HG02759 (cell line): ENCODE measurements around the gene TPRG1L.

Experiments
- ATAC-seq: cut with Tn5 transposase; IDR thresholded peaks from one replicate; pipeline ENCODE4 v1.9.1; 2021; ENCODE audit warnings: mild to moderate bottlenecking, moderate library complexity; ENCODE audit not compliant: unreplicated experiment

Gene TPRG1L

DNA sequence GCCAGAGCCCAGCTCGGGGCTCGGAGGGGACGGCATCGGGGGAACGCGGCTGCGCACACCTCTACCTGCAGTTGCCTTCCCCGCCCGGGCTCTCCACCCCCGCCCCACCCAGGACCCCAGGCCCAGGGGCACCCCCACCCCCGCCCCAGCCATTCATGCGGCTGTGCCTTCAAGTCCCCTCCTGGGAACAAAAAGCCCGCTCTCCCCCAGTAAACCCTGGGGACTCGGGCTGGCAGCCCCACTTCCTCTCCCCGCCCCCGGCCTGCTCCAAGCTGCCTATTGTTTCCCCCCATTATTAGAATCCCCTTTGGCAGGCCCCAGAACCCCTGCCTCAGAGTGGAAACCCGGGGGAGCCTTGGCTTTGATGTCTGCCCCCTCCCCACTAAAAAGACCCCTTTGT lies 31.5 kb upstream of the TPRG1L start:
- ATAC-seq = no peak

DNA sequence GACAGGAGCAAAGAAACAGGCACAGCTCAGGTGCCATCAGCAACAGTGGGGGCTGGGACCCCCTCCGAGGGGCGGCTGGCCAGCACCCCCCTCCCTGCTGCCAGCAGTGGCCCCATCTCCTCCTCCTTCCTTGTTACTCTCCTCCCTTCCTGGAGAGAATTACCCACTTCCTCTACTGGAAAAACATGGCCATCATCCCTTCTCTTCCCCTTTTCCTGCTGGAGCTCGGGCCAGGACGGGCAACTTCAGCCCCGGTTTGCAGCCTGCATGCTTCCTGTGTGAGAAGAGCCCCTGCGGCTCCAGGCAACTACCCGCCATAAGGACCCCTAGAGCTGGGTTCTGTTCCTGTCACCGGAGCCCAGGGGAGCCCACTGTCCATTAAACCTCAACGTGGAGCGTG lies 31.1 kb upstream of the TPRG1L start:
- ATAC-seq = no peak

- no peak for ATAC-seq
These were observed 30.0 kb upstream of the TPRG1L start for GRCh38 chr1:3594706-3595377.

DNA sequence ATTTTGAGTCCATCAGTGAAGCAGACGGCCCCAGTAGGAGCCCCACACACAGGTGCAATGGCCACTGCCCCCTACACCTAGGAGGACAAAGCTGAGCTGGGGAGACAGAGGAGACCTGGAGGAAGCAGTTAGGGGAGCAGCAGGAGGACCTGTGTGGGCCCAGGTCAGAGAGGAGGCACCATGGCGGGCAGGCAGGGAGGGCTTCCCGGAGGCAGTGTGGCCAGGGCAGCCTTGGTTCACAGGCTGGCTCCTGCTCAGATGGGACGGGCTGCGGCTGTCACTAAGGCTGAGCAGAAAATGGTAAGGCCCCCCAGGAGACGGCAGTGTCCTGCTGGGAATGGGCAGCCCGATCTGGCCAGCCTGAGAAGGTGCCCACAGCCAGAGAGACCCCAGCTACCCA lies 28.9 kb upstream of the TPRG1L start:
- no peak for ATAC-seq

GRCh38 chr1:3596663-3597598 lies 27.9 kb upstream of the TPRG1L start:
- no peak for ATAC-seq

DNA sequence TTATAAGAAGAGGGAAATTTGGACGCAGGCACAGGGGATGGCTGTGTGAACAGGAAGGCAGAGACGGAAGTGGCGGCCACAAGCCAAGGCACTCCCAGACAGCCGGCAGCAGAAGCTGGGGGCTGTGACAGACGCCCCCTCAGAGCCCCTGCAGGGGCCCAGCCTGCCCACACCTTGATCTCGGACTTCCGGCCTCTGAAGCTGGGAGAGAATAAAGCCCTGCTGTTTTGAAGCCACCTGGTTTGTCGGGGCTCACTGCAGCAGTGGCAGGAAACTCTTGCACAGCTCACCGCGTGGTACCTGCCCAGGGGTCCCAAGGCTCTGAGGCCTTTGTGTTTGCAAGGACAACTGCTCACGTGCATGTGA lies 27.2 kb upstream of the TPRG1L start:
- ATAC-seq = no peak

- no peak for ATAC-seq
These were observed 26.7 kb upstream of the TPRG1L start for GRCh38 chr1:3598051-3598491.

GRCh38 chr1:3598522-3599285 lies 26.1 kb upstream of the TPRG1L start:
- ATAC-seq = no peak

DNA sequence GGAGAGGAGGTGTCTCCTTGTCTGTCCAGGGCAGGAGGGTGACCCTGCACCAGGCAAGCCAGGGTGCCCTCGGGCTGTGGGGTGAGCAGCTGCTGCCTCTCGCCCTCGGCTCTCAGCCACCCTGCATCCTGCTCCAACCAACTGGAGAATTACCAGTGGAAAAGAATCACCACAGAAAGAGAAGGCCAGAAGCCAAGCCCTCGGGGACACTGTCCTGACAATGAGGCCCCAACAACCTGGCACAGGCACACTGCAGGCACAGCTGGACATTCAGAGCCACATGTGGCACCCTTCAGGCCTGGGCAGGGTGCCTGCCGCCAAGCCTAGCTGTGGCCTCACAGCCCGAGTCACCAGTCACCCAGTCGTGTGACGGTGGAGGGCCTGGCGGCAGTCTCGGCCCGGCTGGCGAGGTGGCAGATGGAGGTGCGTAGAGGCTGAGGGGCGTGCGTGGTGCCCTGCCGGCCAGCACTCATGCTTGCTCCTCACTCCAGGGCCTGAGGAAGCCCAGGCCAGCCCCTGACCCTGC lies 25.5 kb upstream of the TPRG1L start:
- no peak for ATAC-seq

- ATAC-seq = no peak
These were observed 25.0 kb upstream of the TPRG1L start for GRCh38 chr1:3599816-3600215.

DNA sequence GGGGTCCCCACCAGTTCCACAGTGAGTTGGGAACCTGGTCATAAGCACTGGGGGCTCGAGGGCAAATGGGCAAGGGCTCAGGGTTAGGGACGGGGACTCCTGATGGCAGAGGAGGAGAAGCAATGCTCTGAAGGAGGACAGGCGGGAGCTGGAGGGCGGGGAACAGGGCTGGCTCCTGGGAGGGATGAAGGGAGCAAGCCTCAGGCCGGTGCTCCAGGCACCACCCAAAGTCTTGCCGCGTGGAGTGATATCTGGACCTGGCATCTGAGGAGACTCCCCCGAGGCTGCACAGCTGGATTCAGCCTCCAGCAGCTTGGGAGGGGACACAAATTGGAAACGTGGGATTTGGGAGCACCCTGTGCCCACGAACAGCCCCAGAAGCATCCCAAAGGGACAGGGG lies 24.5 kb upstream of the TPRG1L start:
- no peak for ATAC-seq

DNA sequence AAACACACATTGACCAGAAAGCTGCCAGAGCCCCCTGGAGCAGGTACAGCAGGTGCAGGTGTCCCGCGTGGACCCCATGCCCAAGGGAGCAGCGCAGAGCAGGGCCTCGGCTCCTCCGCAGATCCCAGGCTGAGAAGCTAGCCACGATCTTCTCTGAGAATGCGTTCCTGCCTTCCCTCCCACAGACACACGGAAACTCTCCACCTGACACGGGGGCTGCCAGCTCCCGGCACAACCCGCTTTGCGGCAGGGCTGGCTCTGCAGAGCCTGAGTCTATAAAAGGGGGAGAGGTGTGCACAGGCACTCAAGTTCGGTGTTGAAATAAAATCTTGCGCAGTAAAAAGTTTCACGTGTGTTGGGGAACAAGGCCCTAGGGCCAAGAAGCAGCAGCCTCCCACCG lies 23.1 kb upstream of the TPRG1L start:
- no peak for ATAC-seq

DNA sequence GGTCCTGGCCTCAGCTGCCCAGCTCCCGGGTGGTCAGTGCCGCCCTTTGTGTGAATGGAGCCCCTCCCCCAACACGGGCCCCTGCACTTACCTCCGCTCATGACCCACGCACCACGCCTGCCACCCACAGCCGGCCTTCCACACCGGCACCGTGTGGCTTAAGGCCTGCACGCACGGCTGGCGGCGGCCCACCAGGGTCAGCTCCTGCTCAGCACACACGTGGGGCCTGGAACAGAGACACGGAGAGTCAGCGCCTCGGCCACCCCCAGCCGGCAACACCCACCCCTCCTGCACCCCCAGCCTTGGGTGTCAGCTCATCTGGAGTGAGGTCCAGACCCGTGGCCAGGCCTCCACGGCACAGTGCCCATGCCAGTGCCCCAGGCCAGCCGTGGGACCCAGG lies 22.4 kb upstream of the TPRG1L start:
- ATAC-seq = no peak

- no peak for ATAC-seq
These were observed 21.7 kb upstream of the TPRG1L start for GRCh38 chr1:3603156-3603555.

DNA sequence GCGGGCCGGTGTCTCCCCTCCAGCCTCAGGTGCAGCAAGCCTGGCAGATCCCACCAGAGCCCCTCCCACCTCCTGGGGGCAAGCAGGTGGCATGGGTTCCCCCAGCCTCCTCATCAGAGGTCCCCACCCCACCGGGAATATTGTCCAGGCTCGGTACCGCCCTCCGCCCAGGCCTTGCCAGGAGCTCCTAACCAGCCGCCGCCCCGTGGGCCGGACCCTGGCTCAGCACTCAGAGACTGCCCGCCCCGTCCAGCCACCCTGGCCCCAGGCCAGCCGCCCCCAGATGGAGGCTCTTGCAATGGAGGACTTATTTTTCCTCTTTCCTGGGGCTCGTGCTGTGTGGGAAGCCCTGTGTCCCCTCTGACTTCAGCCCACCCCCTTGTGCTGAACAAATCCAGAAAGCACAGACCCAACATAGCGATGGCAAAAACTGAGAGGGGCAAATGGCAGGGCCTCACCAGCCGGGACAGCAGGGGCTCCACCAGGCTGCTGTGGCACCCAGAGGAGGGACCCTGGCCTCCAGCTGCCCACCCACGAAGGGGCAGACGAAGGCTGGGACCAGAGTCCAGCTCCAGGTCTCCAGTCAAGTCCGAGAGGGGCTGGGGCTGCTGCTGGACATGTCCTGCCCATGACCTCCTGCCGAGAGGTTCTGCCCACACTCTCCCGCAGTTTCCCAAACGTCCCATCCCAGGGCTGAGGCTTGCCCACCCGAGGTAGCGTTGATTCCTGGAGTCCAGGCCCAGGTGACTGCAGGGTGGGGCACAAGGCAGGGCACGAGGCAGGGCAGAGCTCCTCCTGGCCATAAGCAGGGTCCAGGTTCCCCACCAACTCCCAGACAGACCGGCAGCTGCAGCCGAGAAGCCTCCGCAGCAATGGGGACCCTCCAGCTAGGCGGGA lies 21.0 kb upstream of the TPRG1L start:
- ATAC-seq = no peak

DNA sequence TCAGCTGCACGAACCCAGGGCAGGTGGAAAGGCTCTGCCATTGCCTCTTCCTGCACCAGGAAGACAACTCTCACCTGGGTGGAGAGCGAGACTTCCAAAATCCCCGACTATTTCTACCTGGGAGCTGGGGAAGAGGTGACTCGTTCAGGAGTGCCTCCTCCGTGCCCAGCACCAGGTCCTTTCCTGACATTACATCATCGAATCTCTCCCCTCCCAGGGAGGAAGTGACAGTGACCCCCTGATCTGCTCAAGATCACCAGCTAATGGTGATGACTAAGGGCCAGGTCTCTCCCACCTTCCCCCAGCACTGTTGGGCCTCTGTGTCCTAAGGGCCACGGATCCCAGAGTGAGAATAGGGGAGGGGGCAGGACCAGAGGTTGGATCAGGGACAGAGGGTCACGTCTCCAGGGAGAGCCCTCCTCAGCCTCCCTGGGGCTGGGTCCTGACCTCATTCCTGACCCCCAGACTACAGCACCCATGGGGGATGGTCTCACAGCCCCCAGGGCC lies 20.3 kb upstream of the TPRG1L start:
- no peak for ATAC-seq

- no peak for ATAC-seq
These were observed 19.6 kb upstream of the TPRG1L start for GRCh38 chr1:3604997-3605823.

DNA sequence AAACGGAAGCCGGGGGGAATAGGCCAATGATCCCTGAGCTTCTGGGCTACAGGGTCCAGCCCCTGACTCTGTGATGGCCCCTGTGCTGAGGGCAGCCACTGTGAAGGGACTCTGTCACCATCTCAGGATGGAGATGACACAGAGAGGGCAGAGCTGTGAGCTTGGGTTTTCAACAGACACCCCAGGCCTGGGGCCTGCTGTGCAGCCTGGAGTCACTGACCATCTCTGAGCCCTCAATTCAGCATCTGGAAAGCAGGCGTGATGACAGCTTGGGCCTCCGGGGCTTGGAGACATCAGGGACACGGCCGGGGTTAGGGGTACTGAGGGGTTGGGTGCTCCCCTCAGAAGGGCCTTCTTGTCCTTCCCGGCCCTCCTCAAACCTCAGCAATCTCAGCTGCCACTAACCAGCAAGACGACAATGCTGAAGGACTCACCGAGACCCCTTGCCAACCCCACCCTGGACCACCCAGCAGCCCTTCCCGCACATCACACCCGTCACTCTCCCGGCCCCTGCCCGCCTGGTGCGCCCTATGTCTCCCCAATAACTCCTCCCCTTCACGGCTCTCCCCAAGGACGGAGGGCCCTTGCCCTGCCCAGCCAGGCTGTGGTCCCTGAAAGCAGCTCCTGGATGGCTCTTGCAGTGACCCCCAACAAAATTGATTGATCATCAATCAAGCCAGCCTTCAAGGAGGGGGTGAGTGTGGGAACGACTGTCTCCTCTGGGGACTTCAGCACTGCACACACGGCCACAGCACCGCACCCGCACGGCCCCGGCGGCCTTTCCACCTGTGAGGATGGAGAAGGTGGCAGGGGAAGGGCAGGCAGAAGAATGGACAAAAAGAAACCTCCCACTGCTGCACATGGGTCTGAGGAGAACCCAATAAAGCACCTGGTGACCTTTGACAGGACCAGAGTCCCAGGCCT lies 17.8 kb upstream of the TPRG1L start:
- no peak for ATAC-seq
